Jurkat, Clone E6-1 (cell line): ENCODE data around the gene STMN3.

Source experiments
- DNase-seq: peaks from one replicate; pipeline ENCODE4 v3.0.0-alpha.2; 2011; ENCODE audit warnings: low read depth, low spot score
- H3K4me3 ChIP-seq: 2 replicates; pipeline ENCODE4 v1.5.1; 2011; ENCODE audit warnings: mild to moderate bottlenecking, low read length, control low read depth, moderate library complexity

Gene STMN3

GRCh38 chr20:63598479-63599395 is 54.5 kb downstream of the STMN3 start:
- H3K4me3 ChIP-seq = no peak overlapping the region
- no peak for DNase-seq

GRCh38 chr20:63597651-63598478 is 55.4 kb downstream of the STMN3 start:
- no peak for DNase-seq
- no peak overlapping the region for H3K4me3 ChIP-seq

- DNase-seq = no peak
- no peak overlapping the region for H3K4me3 ChIP-seq
Measured at GRCh38 chr20:63596423-63596822, 56.8 kb downstream of the STMN3 start.

GRCh38 chr20:63595416-63596127 is 57.7 kb downstream of the STMN3 start:
- H3K4me3 ChIP-seq = no peak overlapping the region
- no peak for DNase-seq

- no peak overlapping the region for H3K4me3 ChIP-seq
- no peak for DNase-seq
Measured at GRCh38 chr20:63594043-63594561, 59.1 kb downstream of the STMN3 start.

- no peak overlapping the region for H3K4me3 ChIP-seq
- no peak for DNase-seq
Measured at GRCh38 chr20:63592661-63593060, 60.6 kb downstream of the STMN3 start.

- no peak overlapping the region for H3K4me3 ChIP-seq
- no peak for DNase-seq
Measured at GRCh38 chr20:63591786-63592355, 61.4 kb downstream of the STMN3 start.

GRCh38 chr20:63591147-63591533 is 62.1 kb downstream of the STMN3 start:
- no peak for DNase-seq
- H3K4me3 ChIP-seq = no peak overlapping the region

- DNase-seq = no peak
- H3K4me3 ChIP-seq = no peak overlapping the region
Measured at GRCh38 chr20:63590218-63591146, 62.7 kb downstream of the STMN3 start.
